ENCODE data around the gene PCSK4.

GRCh38 chr19:1483131-1483978, 6.8 kb downstream of the PCSK4 start:
- TF ChIP-seq, protein P1, sequence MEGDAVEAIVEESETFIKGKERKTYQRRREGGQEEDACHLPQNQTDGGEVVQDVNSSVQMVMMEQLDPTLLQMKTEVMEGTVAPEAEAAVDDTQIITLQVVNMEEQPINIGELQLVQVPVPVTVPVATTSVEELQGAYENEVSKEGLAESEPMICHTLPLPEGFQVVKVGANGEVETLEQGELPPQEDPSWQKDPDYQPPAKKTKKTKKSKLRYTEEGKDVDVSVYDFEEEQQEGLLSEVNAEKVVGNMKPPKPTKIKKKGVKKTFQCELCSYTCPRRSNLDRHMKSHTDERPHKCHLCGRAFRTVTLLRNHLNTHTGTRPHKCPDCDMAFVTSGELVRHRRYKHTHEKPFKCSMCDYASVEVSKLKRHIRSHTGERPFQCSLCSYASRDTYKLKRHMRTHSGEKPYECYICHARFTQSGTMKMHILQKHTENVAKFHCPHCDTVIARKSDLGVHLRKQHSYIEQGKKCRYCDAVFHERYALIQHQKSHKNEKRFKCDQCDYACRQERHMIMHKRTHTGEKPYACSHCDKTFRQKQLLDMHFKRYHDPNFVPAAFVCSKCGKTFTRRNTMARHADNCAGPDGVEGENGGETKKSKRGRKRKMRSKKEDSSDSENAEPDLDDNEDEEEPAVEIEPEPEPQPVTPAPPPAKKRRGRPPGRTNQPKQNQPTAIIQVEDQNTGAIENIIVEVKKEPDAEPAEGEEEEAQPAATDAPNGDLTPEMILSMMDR (IDR thresholded peaks at IDR 0.05; ENCODE audit: low read depth, low read length, poor library complexity, severe bottlenecking): no peak
- TF ChIP-seq EZH2phosphoT487 (IDR thresholded peaks at IDR 0.05; ENCODE audit: borderline replicate concordance, low read length): no peak

Measured in DOHH2 (cell line).